Panc1 (cell line): ENCODE data around the gene LRRC73. TPM values are rescaled to one million over a fixed set of nuclear protein-coding genes. Genes with fewer than 3 reads are reported as not detected.
"Not testable (repeated sequence)": the region's sequence is repeated elsewhere in the genome, so short reads cannot be mapped to it uniquely, and the experiment has no call there.

ENCODE experiments used
- ATAC-seq: fragments of 200-7000 bp; cut with Tn5 transposase; 2 replicates; pipeline ENCODE4 v1.9.1; 2020; ENCODE audit warnings: mild to moderate bottlenecking, moderate library complexity
- BruUV-seq: library from RNA; stranded (reverse); fragments of 400-500 nt; replicated peaks from 2 replicates; lab custom pipeline; 2021; lab: Mats Ljungman, UMichigan
- CTCF ChIA-PET: fragments of 300-600 bp; sonication (Branson Sonifier 250); formaldehyde crosslinking; loops from one replicate; lab custom pipeline; 2022; ENCODE audit warnings: antibody characterized with exemption; lab: Charles Lee
- POLR2A ChIA-PET: fragments of 300-600 bp; sonication (Branson Sonifier 250); formaldehyde crosslinking; loops from one replicate; lab custom pipeline; 2022; ENCODE audit warnings: antibody characterized with exemption; lab: Charles Lee
- DNase-seq: peaks from one replicate; pipeline ENCODE4 v3.0.0-alpha.2; 2010; ENCODE audit warnings: low read depth, low spot score
- H3K27ac ChIP-seq: 2 replicates; pipeline ENCODE4 v1.5.1; 2011; ENCODE audit warnings: mild to moderate bottlenecking, low read length, inconsistent platforms
- H3K27me3 ChIP-seq: fragments of 200-500 bp; sonication (Bioruptor generic); 2 replicates; pipeline ENCODE4 v1.6.0; 2014; ENCODE audit warnings: low read length, inconsistent platforms; ENCODE audit not compliant: control insufficient read depth, insufficient read depth
- H3K36me3 ChIP-seq: fragments of 200-500 bp; sonication (Bioruptor generic); 2 replicates; pipeline ENCODE4 v1.5.1; 2014; ENCODE audit warnings: inconsistent platforms, mild to moderate bottlenecking, low read length, moderate library complexity; ENCODE audit not compliant: control insufficient read depth, insufficient read depth
- H3K4me1 ChIP-seq: 2 replicates; pipeline ENCODE4 v1.5.1; 2011; ENCODE audit warnings: inconsistent platforms, mild to moderate bottlenecking, low read length, moderate library complexity; ENCODE audit not compliant: control insufficient read depth, insufficient read depth
- H3K4me3 ChIP-seq, 2 experiments: 2 replicates each; pipeline ENCODE4 v1.5.1; 2011 to 2012; ENCODE audit warnings: low read depth in 2 of 2, low read length in 2 of 2, mild to moderate bottlenecking in 2 of 2, inconsistent platforms in 1 of 2, moderate library complexity in 1 of 2
- H3K9me3 ChIP-seq: fragments of 200-500 bp; sonication (Bioruptor generic); 2 replicates; pipeline ENCODE4 v1.5.1; 2014; ENCODE audit warnings: low read depth, mild to moderate bottlenecking, inconsistent platforms, low read length, moderate library complexity; ENCODE audit not compliant: control insufficient read depth, insufficient read depth
- POLR2AphosphoS5 ChIP-seq: IDR thresholded peaks from 2 replicates; pipeline ENCODE4 v1.6.1; 2012; ENCODE audit warnings: mild to moderate bottlenecking, low read depth, low read length, moderate library complexity
- SIN3A ChIP-seq: IDR thresholded peaks from 2 replicates; pipeline ENCODE4 v1.6.1; 2012; ENCODE audit warnings: low read depth, mild to moderate bottlenecking, low read length, moderate library complexity, borderline replicate concordance; ENCODE audit not compliant: insufficient read depth
- TCF7L2 ChIP-seq: IDR thresholded peaks from 2 replicates; pipeline ENCODE4 v1.6.1; 2011; ENCODE audit warnings: mild to moderate bottlenecking, low read depth, low read length, inconsistent platforms
- in situ Hi-C: cut with HindIII; loops from 2 replicates; pipeline ENCODE4 v1.10.0; 2016; ENCODE audit warnings: low sequenced_read_pairs, low pct_unique_long_range_greater_than_20kb
- intact Hi-C: fragments of 100-400 bp; cut with micrococcal nuclease; formaldehyde crosslinking; loops from one replicate; pipeline ENCODE4 v1.10.0; 2022; ENCODE audit not compliant: unreplicated experiment
- total RNA-seq: library from RNA; stranded (reverse); gene quantifications from one replicate; pipeline ENCODE4 v1.2.1, GENCODE V29; 2021; ENCODE audit not compliant: unreplicated experiment
- TF ChIP-seq, protein P1 (sequence below), 2 experiments: IDR thresholded peaks; 2 replicates each; pipeline ENCODE4 v1.6.1; 2011 to 2012; ENCODE audit warnings: low read depth in 2 of 2, control low read depth in 1 of 2, low read length in 1 of 2, mild to moderate bottlenecking in 1 of 2, moderate library complexity in 1 of 2; ENCODE audit not compliant: insufficient read depth in 1 of 2
- TF ChIP-seq, protein P2 (sequence below): fragments of 450-650 bp; IDR thresholded peaks from 2 replicates; pipeline ENCODE4 v1.5.1; 2017; ENCODE audit warnings: mild to moderate bottlenecking

The LRRC73 gene
- total RNA-seq, 1 experiment from 2014 or later = 2.9 TPM

- POLR2A ChIA-PET = no interaction called here
- peaks cover 16% of the 10 kb centered on the region for H3K4me1 ChIP-seq
- in situ Hi-C loops (no loop called here), intact Hi-C loops (no loop called here)
- ATAC-seq (no peak), DNase-seq (no peak)
- no peaks in the 10 kb centered on the region for H3K9me3 ChIP-seq
- TF ChIP-seq TCF7L2 (no peak), SIN3A (no peak), POLR2AphosphoS5 (no peak)
- TF ChIP-seq, protein P1, sequence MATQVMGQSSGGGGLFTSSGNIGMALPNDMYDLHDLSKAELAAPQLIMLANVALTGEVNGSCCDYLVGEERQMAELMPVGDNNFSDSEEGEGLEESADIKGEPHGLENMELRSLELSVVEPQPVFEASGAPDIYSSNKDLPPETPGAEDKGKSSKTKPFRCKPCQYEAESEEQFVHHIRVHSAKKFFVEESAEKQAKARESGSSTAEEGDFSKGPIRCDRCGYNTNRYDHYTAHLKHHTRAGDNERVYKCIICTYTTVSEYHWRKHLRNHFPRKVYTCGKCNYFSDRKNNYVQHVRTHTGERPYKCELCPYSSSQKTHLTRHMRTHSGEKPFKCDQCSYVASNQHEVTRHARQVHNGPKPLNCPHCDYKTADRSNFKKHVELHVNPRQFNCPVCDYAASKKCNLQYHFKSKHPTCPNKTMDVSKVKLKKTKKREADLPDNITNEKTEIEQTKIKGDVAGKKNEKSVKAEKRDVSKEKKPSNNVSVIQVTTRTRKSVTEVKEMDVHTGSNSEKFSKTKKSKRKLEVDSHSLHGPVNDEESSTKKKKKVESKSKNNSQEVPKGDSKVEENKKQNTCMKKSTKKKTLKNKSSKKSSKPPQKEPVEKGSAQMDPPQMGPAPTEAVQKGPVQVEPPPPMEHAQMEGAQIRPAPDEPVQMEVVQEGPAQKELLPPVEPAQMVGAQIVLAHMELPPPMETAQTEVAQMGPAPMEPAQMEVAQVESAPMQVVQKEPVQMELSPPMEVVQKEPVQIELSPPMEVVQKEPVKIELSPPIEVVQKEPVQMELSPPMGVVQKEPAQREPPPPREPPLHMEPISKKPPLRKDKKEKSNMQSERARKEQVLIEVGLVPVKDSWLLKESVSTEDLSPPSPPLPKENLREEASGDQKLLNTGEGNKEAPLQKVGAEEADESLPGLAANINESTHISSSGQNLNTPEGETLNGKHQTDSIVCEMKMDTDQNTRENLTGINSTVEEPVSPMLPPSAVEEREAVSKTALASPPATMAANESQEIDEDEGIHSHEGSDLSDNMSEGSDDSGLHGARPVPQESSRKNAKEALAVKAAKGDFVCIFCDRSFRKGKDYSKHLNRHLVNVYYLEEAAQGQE (IDR thresholded peaks at IDR 0.05; ENCODE audit: insufficient read depth in 1 of 2, low read depth in 2 of 2, low read length in 1 of 2) = no peak
- TF ChIP-seq, protein P2, sequence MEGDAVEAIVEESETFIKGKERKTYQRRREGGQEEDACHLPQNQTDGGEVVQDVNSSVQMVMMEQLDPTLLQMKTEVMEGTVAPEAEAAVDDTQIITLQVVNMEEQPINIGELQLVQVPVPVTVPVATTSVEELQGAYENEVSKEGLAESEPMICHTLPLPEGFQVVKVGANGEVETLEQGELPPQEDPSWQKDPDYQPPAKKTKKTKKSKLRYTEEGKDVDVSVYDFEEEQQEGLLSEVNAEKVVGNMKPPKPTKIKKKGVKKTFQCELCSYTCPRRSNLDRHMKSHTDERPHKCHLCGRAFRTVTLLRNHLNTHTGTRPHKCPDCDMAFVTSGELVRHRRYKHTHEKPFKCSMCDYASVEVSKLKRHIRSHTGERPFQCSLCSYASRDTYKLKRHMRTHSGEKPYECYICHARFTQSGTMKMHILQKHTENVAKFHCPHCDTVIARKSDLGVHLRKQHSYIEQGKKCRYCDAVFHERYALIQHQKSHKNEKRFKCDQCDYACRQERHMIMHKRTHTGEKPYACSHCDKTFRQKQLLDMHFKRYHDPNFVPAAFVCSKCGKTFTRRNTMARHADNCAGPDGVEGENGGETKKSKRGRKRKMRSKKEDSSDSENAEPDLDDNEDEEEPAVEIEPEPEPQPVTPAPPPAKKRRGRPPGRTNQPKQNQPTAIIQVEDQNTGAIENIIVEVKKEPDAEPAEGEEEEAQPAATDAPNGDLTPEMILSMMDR = no peak
- CTCF ChIA-PET = no interaction called here
- no TSS peak for BruUV-seq
- no peak overlapping the region for H3K27ac ChIP-seq
- no peak overlapping the region for H3K4me3 ChIP-seq
- H3K27me3 ChIP-seq = no peaks in the 10 kb centered on the region
- no peaks in the 10 kb centered on the region; the same call in 1 of the 2 replicates for H3K36me3 ChIP-seq
These were observed 10.9 kb downstream of the LRRC73 start for GRCh38 chr6:43499028-43499815.

DNA sequence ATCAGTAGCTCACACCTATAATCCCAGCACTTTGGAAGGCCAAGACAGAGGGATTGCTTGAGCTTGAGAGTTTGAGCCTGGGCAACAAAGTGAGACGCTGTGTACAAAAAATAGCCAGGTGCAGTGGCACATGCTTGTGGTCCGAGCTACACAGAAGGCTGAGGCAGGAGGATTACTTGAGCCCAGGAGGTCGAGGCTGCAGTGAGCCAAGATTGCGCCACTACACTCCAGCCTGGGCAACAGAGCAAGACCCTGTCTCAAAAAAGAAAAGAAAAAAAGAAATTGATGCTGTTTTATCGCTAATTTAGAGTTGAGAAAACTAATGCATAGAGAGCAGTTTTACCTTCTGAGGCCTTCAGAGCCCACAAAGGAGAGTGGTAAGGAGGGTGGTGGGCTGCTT, 11.9 kb downstream of the LRRC73 start:
- H3K9me3 ChIP-seq, intact Hi-C loops, in situ Hi-C loops, BruUV-seq, POLR2A ChIA-PET, H3K4me3 ChIP-seq, H3K36me3 ChIP-seq, H3K27me3 ChIP-seq, H3K27ac ChIP-seq, ATAC-seq, DNase-seq: not testable (repeated sequence)
- CTCF ChIA-PET = interaction anchor here (0.6 to 1.0 kb wide), 2 partner anchors 9 to 34 kb away, joined by 3 to 4 read pairs; no protein-coding TSS in a partner anchor
- H3K4me1 ChIP-seq = peaks cover 16% of the 10 kb centered on the region

DNA sequence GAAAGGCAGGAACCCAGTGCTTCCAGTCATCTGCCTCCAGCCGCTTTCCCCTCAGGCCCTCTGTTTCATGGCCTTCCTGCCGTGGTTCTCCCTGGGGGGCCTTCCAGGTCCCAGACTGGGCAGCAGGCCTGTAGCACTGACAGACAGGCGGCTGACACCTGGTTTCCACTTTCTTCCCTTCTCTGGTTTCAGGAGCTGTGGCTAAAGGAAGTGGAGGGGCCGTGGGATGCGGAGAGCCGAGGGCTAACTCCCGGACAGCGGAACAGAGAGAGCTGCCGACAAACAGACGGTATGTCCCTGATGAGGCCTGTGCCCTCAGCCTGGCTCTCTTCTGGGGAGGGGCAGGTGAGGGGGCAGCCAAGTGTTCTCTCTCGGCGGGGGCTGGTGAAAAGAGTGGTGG, 12.5 kb downstream of the LRRC73 start:
- ChIA-PET CTCF (interaction anchor here (0.6 to 1.0 kb wide), 2 partner anchors 10 to 33 kb away, joined by 3 to 4 read pairs; no protein-coding TSS in a partner anchor), POLR2A (no interaction called here)
- Histone ChIP-seq H3K4me3 (no peak overlapping the region), H3K9me3 (no peaks in the 10 kb centered on the region), H3K36me3 (no peaks in the 10 kb centered on the region; the same call in 1 of the 2 replicates), H3K27ac (no peak overlapping the region), H3K4me1 (peaks cover 16% of the 10 kb centered on the region), H3K27me3 (no peaks in the 10 kb centered on the region)
- in situ Hi-C loops (no loop called here), intact Hi-C loops (no loop called here)
- ATAC-seq (no peak), DNase-seq (no peak)
- BruUV-seq = no TSS peak
- no peak for TF ChIP-seq TCF7L2
- TF ChIP-seq SIN3A = no peak
- TF ChIP-seq, protein P1 (IDR thresholded peaks at IDR 0.05; ENCODE audit: insufficient read depth in 1 of 2, low read depth in 2 of 2, low read length in 1 of 2) = no peak
- TF ChIP-seq, protein P2 = no peak
- no peak for TF ChIP-seq POLR2AphosphoS5
